ENCODE data around the gene HIPK3.

The HIPK3 gene

GRCh38 chr11:33390944-33391892, 134.0 kb downstream of the HIPK3 start:
- DNase-seq (ENCODE audit: low spot score), result no peak

- no peak for DNase-seq (ENCODE audit: low spot score)
Measured at GRCh38 chr11:33391893-33392251, 134.7 kb downstream of the HIPK3 start.

DNA sequence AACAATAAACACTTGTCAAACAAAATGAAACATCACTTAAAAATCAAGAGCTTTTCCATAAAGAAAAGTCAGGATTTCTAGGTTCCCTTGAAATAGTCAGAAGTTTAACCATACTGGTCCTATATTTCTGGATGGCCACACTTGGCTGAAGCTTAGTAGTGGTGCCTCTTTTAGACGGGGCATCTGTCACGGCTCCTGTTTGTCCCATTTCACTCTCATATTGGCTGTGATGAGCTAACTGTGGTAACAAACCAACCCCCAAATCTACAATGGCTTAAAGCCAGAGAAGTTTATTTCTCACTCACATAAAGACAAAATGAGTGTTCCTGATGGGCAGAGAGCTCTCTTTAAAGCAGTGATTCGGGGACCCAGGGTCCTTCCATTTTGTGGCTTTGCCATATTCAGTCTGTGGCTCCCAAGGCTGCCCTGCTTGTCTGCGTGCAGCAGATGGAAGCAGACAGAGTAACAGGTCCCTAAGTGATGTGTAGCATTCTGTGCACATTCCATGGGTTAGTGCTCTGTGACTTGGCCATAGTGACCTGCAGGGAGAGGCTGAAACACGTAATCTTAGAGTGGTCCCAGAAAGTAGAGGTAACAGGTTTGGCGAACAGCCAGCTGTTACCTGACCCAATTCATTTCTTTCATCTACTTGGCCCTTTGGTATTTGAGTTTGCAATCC, 137.4 kb downstream of the HIPK3 start:
- no peak for DNase-seq (ENCODE audit: low spot score)

GRCh38 chr11:33396361-33396760, 139.2 kb downstream of the HIPK3 start:
- no peak for DNase-seq (ENCODE audit: low spot score)

DNA sequence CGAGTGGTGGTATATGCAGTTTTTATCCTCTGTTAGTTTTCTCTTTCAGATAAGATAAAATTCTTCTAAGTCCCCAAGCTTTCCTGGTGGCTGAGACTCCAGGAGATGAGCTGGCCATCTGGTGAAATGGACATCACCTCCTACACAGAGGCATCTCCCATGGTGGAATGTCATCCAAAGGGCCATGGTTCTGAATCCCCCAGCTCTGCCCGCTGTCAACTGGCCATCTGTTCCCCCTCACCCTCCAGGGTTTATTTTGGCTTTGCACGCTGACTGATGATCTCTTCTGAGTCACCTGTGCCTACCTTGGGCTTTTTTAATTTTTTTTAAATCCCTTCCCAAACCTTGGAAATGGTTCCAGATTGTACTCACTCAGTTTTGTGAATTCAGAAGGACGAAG, 142.2 kb downstream of the HIPK3 start:
- no peak for DNase-seq (ENCODE audit: low spot score)

- DNase-seq (ENCODE audit: low spot score), result no peak
Measured at GRCh38 chr11:33402066-33402465, 144.9 kb downstream of the HIPK3 start.

DNA sequence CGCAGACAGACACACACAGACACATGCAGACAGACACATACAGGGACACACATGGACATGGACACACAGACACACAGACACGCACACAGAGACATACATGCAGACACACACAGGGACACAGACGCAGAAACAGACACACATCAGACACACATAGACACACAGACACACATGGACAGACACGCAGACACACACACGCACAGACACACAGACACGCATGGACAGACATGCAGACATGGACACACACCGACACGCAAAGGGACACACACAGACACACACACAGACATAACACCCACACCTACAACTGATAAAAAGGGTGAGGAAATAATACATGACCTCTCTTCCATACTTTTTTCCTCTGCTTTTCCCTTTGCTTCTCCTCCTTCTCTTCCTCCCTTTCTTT, 146.2 kb downstream of the HIPK3 start:
- DNase-seq (ENCODE audit: low spot score), result no peak

GRCh38 chr11:33405834-33406602, 148.8 kb downstream of the HIPK3 start:
- DNase-seq (ENCODE audit: low spot score), result no peak

Measured in hematopoietic multipotent progenitor cell treated with erythropoietin and hydrocortisone succinate and interleukin-3 and kit ligand, for 15 days (in vitro differentiated cells).